ENCODE measurements around the gene AXL. TPM values are rescaled to one million over a fixed set of nuclear protein-coding genes. Genes with fewer than 3 reads are reported as not detected.

Gene AXL
- total and polyA plus RNA-seq, 2 of the 13 experiments (the other 11 are each of a cell fraction or from before 2014, with no cell fraction given), result 0.71 to 5.9 TPM

DNA sequence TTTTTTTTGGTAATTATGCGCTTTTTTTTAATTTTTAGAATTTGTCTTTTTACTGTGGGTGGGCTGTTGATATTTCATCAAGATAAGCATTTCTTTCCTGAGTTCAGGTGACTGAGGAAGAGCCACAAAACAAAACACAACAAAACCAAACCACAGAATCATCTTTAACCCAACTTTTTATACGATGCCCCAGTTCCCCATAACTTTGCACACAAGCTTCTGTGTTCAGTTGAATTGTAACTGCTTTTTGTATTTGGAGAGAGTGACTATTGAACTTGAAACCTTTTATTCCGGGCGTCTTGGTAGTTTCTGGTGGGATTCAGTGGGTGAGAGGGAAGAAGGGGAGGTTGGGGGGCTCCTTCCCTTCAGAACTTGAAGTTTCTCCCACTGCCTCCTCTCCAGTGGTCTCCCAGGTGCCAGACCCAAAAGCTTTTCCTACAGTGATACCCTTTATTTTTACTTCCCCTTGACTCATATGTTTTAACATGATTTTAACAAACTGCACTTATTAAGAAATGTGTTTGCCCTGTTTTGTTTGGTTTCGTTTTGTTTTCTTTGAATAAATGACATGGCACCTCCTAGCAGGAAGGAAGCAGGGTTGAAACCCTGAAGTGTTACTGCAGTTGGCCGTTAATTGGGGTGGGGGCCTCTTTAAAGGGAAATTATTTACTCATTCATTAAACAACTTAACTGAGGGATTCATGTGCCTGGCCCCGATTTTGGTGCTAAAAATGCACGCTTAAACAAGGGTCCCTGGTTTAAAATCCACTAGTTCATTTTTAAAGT lies 88.3 kb downstream of the AXL start:
- TF ChIP-seq HHEX (CRISPR knock-in tag; IDR thresholded peaks at IDR 0.05) (no peak), ZNF232 (CRISPR knock-in tag; IDR thresholded peaks at IDR 0.05; ENCODE audit: borderline replicate concordance) (no peak), IRF2 (CRISPR knock-in tag; IDR thresholded peaks at IDR 0.05) (no peak), FOSL1 (CRISPR knock-in tag; IDR thresholded peaks at IDR 0.05; ENCODE audit: borderline replicate concordance) (no peak), ZNF230 (CRISPR knock-in tag; IDR thresholded peaks at IDR 0.05) (no peak), SPEN (CRISPR knock-in tag; IDR thresholded peaks at IDR 0.05; ENCODE audit: low read depth) (no peak), CHD2 (IDR thresholded peaks at IDR 0.05; ENCODE audit: low read depth, low read length) (no peak), SMAD1 (CRISPR knock-in tag; IDR thresholded peaks at IDR 0.05; ENCODE audit: borderline replicate concordance, low read depth) (no peak), EED (CRISPR knock-in tag; IDR thresholded peaks at IDR 0.05) (no peak), MXD4 (CRISPR knock-in tag; IDR thresholded peaks at IDR 0.05) (no peak), ZNF567 (CRISPR knock-in tag; IDR thresholded peaks at IDR 0.05; ENCODE audit: borderline replicate concordance) (no peak), RAD21 (CRISPR knock-in tag; IDR thresholded peaks at IDR 0.05) (no peak), ZBTB1 (CRISPR knock-in tag; IDR thresholded peaks at IDR 0.05; ENCODE audit: borderline replicate concordance) (no peak), ATAD3A (CRISPR knock-in tag; IDR thresholded peaks at IDR 0.05) (no peak), FIP1L1 (IDR thresholded peaks at IDR 0.05; ENCODE audit: borderline replicate concordance, insufficient read depth, low read depth, low read length) (no peak)
- TF ChIP-seq, protein P1, sequence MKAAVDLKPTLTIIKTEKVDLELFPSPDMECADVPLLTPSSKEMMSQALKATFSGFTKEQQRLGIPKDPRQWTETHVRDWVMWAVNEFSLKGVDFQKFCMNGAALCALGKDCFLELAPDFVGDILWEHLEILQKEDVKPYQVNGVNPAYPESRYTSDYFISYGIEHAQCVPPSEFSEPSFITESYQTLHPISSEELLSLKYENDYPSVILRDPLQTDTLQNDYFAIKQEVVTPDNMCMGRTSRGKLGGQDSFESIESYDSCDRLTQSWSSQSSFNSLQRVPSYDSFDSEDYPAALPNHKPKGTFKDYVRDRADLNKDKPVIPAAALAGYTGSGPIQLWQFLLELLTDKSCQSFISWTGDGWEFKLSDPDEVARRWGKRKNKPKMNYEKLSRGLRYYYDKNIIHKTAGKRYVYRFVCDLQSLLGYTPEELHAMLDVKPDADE (CRISPR knock-in tag; IDR thresholded peaks at IDR 0.05), result no peak
- TF ChIP-seq, protein P2, sequence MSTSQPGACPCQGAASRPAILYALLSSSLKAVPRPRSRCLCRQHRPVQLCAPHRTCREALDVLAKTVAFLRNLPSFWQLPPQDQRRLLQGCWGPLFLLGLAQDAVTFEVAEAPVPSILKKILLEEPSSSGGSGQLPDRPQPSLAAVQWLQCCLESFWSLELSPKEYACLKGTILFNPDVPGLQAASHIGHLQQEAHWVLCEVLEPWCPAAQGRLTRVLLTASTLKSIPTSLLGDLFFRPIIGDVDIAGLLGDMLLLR (CRISPR knock-in tag; IDR thresholded peaks at IDR 0.05), result no peak
- TF ChIP-seq, protein P3, sequence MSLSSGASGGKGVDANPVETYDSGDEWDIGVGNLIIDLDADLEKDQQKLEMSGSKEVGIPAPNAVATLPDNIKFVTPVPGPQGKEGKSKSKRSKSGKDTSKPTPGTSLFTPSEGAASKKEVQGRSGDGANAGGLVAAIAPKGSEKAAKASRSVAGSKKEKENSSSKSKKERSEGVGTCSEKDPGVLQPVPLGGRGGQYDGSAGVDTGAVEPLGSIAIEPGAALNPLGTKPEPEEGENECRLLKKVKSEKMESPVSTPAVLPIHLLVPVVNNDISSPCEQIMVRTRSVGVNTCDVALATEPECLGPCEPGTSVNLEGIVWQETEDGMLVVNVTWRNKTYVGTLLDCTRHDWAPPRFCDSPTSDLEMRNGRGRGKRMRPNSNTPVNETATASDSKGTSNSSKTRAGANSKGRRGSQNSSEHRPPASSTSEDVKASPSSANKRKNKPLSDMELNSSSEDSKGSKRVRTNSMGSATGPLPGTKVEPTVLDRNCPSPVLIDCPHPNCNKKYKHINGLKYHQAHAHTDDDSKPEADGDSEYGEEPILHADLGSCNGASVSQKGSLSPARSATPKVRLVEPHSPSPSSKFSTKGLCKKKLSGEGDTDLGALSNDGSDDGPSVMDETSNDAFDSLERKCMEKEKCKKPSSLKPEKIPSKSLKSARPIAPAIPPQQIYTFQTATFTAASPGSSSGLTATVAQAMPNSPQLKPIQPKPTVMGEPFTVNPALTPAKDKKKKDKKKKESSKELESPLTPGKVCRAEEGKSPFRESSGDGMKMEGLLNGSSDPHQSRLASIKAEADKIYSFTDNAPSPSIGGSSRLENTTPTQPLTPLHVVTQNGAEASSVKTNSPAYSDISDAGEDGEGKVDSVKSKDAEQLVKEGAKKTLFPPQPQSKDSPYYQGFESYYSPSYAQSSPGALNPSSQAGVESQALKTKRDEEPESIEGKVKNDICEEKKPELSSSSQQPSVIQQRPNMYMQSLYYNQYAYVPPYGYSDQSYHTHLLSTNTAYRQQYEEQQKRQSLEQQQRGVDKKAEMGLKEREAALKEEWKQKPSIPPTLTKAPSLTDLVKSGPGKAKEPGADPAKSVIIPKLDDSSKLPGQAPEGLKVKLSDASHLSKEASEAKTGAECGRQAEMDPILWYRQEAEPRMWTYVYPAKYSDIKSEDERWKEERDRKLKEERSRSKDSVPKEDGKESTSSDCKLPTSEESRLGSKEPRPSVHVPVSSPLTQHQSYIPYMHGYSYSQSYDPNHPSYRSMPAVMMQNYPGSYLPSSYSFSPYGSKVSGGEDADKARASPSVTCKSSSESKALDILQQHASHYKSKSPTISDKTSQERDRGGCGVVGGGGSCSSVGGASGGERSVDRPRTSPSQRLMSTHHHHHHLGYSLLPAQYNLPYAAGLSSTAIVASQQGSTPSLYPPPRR (CRISPR knock-in tag; IDR thresholded peaks at IDR 0.05; ENCODE audit: borderline replicate concordance), result no peak
- ATAC-seq (no peak), FAIRE-seq (no peak), DNase-seq (ENCODE audit: low spot score) (no peak)
- no peaks in the 10 kb centered on the region for H3K9me3 ChIP-seq (ENCODE audit: low read length)
- no peak overlapping the region for H3K27ac ChIP-seq (ENCODE audit: extremely low read length, insufficient read depth, low read length)
- no peak overlapping the region for H2AFZ ChIP-seq (ENCODE audit: low read length)
- CTCF ChIA-PET (ENCODE audit: low intra/inter-chr PET ratio, low total read pairs), result interaction anchor here (1.0 kb wide), 1 partner anchor 103 kb away, joined by 5 read pairs; no protein-coding TSS in a partner anchor
- no peak overlapping the region for H3K9ac ChIP-seq (ENCODE audit: insufficient read depth, low read depth, low read length)
- peaks cover 26 to 53% of the 10 kb centered on the region in 2 experiments for H3K36me3 ChIP-seq (replicated peaks in 1 of 2; ENCODE audit: control insufficient read depth in 1 of 2, insufficient read depth in 2 of 2, low read length in 2 of 2)
- no peak overlapping the region for H3K4me2 ChIP-seq (ENCODE audit: low read depth, low read length)
- POLR2A ChIA-PET, result interaction anchor here (1.9 to 5.3 kb wide), 3 partner anchors 16 to 45 kb away, joined by 9 to 55 read pairs (median 31); partner anchors contain the start of gene HNRNPUL1
- H4K20me1 ChIP-seq (ENCODE audit: insufficient read depth, low read length), result no peaks in the 10 kb centered on the region
- H3K79me2 ChIP-seq (ENCODE audit: insufficient read depth, low read length), result peaks cover 19% of the 10 kb centered on the region
- no peak overlapping the region for H3K4me3 ChIP-seq (replicated peaks in 1 of 3; ENCODE audit: insufficient read depth in 1 of 3, low read depth in 2 of 3, low read length in 3 of 3)
- H3K4me1 ChIP-seq (ENCODE audit: insufficient read depth, low read length), result peaks cover 28% of the 10 kb centered on the region
- WGBS (ENCODE audit: low lambda C conversion rate), result 93% methylated on average over 8 of the region's 8 CpGs
- no peaks in the 10 kb centered on the region for H3K27me3 ChIP-seq (ENCODE audit: control insufficient read depth in 1 of 2, insufficient read depth in 2 of 2, low read length in 2 of 2)
- in situ Hi-C loops (cut with HindIII; ENCODE audit: extremely low pct_ligation_motif_present, low pct_unique_long_range_greater_than_20kb), result loop anchor here (5.0 kb wide), 1 partner anchor 40 kb away; no protein-coding TSS in a partner anchor
- intact Hi-C loops (cut with micrococcal nuclease; ENCODE audit: unreplicated experiment), result no loop called here
- BruUV-seq (replicated peaks), result TSS peak; percentile 33

All from HepG2 (cell line).